Epidermal melanocyte (primary cell): Measurements from ENCODE around the gene CANT1.
A peak's percentile ranks its signal among the peaks of the same experiment; 100 is the strongest.
"Not testable (repeated sequence)": the region's sequence is repeated elsewhere in the genome, so short reads cannot be mapped to it uniquely, and the experiment has no call there.

Experiments
- DNase-seq: peaks from one replicate; pipeline ENCODE4 v3.0.0; 2011; ENCODE audit warnings: low spot score; ENCODE audit not compliant: insufficient read length

Gene CANT1

DNA sequence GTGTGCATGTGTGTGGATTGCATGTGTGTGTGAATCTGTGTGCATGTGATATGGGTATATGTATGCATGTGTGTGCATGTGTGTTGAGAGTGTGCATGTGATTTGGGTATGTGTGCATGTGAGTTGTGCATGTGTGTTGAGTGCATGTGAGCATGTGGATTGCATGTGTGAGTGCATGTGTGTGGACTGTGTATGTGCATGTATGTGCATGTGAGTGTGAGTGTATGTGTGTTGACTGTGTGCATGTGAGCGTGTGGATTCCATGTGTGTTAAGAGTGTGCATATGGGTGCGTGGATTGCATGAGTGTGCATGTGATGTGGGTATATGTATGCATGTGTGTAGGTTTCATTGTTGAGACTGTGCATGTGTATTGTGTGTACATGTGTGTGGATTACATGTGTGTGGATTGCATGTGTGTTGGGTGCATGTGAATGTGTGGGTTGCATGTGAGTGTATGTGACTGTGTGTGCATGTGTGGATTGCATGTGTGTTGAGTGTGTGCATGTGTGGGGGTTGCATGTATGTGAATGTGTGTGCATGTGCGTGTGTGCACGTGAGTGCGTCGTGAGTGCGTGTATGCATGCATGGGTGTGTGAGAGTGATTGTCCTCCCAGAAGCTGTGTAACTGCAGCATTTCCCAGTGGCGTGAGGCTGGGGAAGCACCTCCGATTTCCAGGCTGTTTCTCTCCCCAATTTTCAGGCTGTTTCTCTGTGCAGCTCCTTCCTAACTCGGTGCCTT is 33.8 kb upstream of the CANT1 start:
- no peak for DNase-seq

DNA sequence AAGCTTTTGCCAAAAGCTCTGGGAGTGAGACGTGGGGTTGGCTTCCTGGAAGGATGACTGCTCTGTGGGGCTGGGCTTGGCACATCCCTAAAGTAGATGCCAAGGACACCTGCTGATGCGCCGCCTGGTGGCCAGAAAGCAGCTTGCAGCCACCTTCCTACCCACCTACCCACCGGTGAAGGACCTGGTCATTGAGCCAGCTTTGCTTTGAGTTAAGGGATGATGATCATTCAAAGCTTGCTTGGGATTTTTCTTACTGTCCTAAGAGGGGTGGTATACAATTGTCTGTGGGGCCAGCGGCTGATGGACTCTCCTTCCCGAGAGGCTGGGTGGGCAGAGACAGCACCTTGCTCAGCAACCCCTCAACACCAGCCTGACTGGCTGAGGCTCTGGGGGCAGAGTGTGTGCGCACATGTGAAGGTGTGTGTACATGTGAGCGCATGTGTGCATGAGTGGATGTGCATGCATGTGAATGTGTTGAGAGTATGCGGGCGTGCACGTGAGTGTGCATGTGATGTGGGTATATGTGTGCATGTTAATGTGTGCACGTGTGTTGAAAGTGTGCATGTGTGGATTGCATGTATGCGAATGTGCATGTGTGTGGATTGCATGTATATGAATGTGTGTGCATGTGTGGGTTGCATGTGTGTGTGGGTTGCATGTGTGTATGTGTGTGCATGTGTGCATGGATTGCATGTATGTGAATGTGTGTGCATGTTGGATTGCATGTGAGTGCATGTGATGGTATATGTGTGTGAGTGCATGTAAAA is 33.0 kb upstream of the CANT1 start:
- peak; percentile 73 for DNase-seq

DNA sequence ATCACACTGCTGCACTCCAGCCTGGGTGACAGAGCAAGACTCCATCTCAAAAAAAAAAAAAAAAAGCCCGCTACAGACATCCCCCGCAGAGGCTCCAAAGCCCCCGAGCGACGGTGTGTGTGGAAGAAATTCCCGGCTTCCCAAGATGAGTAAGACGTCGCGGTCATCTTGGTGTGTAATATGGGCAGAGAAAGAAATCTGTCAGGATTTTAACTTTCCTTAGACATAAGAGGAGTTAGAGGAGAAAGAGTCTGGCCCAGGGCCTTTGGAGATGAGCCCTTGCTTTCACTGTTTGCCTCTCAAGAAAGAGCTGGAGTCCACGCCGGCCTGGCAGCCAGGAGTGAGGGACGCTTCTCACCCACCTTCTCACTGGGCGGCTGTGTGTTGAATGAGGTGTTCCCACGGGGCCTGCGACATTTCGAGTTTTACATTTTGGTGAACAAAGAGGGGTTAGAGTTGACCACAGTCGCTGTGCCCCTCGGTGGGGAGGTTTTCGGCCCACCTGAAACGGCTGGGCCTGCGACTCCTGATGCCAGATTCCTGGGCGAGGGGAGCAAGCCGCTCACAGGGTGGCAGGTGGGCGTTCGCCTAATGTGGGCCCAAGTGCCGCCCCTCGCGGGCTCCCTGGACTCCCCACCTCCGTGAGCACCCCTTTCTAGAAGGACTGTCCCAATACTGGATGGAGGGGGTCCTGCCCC is 32.3 kb upstream of the CANT1 start:
- DNase-seq: no peak

DNA sequence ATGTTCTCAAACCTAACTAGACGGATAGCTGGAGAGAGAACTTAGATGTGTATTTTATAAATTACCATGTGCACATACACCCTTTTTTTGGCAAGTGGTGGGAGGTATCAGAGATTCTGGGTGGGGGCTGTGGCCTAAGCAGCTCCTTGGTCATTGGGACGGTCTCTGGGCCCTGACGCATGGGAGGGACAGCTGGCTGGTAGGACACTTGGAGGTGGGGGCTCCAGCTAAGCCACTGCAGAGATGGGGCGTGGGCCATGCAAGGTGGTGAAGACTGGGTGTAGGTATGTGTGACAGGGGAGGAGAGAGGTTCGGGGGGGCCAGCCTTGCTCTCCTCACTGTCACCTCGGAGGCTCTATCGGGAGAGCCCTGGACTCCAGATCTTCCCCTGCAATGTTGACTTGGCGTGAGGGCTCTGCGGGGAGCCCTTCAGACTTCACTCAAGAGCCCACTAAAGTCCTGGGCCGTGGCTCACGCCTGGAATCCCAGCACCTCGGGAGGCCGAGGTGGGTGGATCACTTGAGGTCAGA is 31.5 kb upstream of the CANT1 start:
- no peak for DNase-seq

DNA sequence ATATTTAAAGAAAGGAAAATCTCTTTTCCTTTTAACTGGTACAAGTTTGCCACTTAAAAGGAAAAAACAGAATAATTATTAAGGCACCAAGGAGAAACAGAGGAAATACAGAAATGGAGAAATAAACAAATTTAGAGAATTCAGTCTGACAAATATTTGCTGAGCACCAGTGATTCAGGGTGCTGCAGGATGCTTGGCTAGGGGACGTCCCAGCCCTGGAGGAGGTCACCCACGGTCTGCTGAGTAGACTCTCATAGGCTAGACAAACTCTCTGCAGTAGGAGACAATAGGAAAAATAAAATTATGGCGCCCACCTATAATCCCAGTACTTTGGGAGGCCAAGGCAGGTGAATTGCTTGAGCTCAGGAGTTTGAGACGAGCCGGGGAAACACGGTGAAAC is 30.3 kb upstream of the CANT1 start:
- DNase-seq: no peak

DNA sequence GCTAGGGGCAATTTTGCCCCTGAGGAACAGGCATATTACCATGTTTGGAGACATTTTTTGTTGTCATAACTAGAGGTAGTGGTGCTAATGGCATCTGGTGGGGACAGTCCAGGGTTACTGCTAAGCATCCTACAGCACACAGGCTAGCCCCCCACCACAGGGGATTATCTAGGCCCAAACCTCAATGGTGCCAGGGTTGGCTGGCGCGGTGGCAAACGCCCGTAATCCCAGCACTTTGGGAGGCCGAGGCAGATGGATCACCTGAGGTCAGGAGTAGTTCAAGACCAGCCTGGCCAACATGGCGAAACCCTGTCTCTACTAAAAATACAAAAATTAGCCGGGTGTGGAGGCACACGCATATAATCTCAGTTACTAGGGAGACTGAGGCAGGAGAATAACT is 29.6 kb upstream of the CANT1 start:
- peak; percentile 14 for DNase-seq

DNA sequence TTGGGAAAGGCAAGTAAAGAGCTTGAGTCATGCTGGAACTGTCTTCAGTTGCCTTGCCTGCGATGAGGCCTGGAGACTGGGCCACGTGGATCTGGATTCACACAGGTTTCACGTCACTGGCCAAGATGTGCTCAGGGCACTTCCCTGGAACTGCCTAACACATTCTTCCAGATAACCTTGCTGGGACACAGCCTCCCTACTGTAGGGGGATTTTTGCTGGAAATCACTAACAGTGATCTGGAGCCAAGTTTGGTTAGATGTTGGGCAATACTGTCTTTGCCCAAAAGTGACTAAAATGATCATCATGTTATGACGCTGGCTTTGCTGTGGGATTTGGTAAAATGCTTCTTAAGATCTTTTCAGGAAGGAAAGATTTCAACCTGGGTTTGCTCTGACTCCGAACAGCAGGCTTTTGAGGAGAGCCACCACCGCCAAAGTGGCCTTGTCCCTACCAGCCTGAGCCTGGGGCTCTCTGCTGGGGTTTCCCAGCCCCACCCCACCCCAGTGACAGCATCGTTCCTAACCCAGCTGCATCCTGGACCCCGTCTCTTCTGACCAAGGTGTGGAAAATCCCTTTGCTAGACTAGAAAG is 29.1 kb upstream of the CANT1 start:
- peak; percentile 28 for DNase-seq

DNA sequence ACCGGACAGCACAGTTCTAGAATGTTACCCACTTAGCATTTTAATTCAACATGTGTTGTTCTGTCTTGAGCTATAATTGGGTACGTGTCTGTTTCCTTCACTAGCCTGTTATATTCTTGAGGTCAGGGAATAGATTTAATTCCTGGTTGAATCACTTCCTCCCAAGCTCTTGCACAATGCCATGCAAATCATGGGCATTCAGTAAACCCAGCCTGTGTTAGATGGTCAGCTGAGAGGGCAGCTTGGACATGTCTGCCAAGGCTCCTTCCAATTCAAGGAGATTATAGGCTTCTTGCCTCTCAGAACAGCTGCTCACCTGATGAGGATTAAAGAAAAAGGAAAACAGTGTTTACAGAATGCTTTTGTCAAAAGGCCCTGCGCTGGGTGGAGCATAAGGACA is 27.0 kb upstream of the CANT1 start:
- peak; percentile 80 for DNase-seq

DNA sequence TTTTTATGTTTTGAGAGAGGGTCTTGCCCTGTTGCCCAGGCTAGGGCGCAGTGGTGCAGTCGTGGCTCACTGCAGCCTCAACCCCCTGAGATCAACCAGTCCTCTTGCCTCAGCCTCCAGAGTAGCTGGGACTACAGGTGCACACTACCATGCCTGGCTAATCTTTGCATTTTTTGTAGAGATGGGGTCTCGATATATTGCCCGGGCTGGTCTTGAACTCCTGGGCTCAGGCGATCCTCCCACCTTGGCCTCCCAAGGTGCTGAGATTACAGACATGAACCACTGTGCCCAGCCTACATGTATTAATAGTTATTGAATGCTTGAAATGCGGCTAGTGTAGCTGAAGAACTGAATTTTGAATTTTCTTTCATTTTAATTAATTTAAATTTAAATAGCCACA is 26.6 kb upstream of the CANT1 start:
- DNase-seq: no peak

DNA sequence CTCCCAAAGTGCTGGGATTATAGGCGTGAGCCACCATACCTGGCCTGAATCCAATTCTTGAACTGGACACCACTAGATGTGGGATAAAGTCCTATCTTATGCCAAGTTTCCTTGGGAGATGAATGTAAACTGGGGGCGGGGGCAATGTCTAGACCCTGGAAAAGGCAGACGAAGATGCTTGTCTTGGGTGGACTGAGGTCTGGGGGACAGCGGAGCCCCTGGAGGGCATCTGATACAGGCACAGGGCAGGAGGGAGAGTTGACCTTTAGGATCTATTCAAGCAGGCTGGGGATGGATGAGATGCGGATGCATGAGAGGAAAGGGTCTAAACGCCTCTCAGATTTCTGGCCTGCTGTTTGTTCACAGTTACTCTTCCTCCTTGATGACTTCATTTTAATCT is 26.1 kb upstream of the CANT1 start:
- DNase-seq: no peak

DNA sequence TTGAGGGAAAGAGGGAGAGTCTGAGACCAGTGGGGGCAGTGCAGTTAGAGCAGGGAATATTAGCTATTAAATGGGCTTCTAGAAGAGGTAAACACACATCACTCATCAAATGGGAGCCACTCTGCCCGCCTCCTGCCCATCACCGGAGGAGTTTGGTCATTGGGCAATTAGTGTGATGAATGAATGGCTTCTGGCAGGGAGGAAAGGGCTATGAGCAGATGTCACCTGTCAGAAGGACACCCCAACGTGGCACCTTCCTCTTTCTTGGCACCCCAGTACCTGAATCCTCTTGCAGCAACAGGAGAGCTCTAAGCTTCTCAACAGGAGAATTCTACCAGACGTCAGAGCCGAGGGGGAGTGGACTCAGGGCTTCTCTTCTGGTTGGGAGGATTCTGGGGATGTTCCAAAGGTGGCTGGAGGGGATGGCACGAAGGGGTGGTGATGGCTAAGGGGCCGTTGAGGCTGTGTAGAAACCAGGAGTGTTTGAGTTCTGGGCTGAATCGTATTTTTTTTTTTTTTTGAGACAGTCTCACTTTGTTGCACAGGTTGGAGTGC is 25.4 kb upstream of the CANT1 start:
- no peak for DNase-seq

DNA sequence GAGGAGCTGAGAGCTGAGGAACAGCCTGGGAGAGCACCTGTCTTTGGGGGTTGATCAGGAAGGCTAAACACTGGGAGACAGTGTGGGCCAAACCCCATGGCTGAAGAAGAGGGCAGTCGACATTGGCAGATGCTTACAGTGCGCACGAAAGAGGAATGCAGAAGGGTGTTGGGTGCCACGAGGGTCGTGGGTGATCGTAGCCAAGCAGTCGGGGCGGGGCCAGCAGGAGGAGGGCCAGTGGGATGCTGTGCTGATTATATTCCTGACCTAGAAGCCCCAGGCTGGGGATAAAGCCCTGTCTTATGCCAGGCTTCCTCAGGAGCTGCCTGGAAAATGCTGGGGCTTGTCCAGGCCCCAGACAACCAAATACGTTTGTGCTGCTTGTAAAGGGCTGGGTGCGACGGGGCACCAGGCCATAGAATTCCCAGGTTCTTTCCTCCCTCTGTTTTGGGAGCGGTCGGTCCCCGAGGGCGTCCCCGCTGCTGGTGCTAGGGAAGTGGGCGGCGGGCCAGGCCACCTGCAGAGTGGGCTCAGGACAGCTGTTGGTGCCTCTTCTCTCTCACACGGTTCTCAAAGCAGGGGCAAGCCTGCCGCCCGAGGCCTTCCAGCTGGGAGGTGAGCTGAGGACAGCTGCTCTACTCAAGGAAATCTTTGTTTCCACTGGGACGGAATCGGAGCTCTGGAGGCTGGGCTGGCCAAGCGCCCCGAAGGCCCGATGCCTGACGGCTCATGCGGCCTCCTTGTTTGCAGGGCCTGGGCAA is 24.4 kb upstream of the CANT1 start:
- peak; percentile 84 for DNase-seq

DNA sequence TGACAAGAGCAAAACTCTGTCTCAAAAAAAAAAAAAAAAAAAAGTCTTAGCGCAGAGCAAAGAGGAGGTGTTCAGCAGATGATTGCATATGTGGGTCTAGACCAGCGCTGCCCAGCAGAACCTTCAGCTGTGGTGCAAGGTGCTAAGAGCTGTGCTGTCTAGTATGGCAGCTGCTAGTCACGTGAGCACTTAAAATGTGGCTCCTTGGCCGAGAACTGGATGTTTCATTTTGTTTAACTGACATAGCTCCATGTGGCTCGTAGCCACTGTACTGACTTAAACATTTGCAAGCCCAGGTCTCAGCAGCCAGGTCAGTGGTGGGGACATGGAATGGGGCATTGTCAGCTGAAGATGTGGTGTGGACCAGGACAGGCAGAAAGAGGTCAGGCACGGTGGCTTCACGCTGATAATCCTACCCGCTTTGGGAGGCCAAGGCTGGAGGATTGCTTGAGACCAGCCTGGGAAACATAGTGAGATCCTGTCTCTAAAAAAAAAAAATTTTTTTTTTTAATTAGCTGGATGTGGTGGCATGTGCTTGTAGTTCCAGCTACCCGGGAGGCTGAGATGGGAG is 23.6 kb upstream of the CANT1 start:
- no peak for DNase-seq

DNA sequence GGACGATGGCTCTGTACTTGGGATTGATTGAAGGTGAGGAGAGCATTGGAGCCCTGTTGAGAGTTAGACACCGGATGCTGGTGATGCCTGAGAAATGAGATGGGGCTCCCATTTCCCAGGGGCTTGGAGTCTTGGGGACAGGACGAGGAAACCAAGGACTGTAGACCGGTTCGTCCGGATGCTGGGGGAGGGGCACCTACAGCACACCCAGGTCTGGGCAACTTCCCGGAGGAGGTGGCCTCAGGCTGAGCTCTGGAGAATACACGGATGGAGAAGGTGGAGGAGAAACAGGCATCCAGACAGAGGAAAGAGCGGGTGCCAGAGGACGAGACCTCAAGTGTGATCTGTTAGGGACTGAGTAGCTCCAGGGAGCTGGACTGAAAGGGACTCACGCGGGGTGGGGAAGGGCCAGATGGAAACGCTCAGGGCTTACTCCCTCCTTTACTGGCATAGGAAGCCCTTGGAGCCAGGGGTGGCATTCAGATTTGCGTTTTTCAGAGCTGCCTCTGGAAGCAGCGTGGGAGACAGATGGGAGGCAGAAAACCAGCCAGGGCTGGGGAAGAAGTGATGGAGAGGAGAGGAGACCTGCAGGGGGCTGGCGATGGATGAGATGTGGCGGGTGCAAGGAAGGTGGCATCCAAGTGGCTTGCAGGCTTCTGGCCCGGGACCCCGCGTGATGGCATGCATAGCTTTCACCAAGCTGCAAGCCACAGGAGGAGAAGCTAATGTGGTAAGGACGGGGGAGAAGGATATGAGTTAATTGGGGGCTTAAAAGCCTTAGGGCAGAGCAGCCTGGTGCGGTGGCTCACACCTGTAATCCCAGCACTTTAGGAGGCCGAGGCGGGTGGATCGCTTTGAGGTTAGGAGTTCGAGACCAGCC is 22.7 kb upstream of the CANT1 start:
- no peak for DNase-seq

DNA sequence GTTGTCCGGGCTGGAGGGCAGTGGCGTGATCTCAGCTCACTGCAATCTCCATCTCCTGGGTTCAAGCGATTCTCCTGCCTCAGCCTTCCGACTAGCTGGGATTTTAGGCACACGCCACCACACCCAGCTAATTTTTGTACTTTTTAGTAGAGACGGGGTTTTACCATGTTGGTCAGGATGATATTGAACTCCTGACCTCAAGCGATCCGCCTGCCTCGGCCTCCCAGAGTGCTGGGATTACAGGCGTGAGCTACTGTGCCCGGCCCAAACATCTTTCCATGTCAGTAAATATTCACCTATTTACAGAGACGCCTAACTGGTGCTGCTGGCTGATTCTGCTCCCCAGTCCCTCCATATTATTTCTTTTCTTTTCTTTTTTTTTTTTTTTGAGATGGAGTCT is 21.1 kb upstream of the CANT1 start:
- not testable (repeated sequence) for DNase-seq

DNA sequence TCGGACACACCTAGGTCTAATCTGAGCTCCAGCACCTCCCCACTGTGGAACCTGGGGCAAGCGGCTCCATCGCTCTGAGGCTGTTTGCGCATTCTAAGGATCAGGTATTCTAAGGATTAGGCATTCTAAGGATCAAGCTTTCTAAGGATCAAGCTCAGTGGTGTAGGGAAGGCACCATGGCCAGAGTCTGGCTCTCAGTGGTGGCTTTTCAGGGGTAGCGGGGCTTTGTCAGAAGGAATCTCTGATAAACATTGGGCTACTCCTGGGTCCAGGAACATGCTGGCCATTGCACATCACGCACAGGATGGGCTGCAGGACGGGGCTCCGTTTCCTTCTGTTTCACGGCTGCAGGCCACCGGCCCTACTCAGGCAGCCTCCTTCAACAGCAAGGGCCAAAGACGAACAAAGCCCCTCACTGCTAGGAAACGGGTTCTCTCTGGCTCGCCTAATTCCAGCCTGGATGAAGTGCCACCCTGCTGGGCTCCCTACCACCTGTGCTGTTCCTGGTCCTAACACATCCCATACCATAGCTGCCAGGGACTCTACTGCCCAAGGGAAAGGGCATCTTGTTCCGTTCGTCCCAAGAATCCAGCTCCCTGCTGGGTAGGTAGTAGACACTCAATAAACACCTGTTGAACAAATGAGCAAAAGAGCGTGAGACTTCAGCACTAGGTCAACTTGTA is 19.9 kb upstream of the CANT1 start:
- DNase-seq: no peak

DNA sequence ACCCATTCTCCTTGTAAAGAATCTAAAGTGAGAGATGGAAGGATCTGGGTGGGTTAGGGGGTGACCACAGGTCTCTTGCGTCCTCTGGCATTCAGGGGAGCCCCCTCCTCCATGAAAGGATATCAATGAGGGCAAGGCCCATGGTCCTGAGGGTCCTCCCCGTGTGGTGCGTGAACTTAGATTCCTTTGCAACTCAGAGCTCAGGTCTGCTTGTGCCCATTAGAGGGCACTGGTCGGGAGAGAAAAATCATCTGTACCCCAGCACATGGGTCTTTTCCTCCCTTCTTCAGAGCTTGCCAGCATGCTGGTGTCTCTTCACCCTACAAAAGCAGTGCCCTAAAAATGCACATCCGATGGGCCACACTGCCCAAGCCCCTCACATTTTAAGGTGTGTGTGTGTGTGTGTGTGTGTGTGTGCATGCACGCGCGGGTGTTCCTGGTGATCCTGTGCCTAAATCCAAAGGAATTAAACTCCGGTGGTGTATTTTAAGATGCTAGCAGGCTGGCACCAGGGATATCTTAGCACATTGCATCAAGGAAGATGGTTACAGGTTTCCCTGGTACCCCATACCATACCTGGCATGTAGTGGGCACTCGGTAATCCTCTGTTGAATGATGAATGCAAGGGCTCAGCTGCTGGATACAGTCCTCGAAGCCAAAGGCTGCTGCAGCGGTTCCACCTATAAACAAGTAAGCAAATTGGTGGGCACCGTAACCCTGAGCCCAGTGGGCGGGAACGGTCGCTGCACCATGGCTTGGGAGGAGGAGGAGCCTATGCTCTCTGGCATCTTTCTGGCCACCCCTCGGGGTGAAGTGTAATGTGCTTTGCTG is 19.1 kb upstream of the CANT1 start:
- DNase-seq: no peak

DNA sequence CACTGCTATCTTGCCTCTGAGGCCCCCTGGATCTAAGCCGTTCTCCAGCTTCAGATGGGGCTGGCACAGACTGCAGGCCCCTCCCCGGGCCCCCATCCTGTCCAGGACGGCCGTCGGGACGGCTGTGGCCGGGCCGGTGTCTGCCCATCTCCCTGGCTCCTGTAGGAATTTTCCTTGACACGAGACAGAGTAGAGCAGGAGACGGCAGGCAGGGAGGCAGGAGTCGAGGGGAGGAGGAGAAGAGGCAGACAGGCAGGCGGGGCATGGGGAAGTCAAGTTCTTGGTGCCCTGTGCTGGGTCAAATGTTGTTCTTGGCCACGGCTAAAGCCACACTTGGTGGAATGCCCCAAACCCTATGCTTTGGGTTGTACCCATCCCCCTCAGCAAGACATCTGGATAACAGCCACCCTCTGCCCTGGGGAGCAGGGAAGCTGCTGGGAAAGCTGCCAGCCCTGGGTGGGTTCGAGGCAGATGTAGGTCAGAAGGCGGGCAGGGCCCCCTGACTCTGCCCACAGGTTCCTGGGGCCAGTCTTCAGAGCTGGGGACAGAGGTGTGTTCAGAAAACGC is 18.4 kb upstream of the CANT1 start:
- DNase-seq: no peak
